NT2/D1 (cell line): ENCODE data around the gene ANKRD6.
"Not testable (repeated sequence)": the region's sequence is repeated elsewhere in the genome, so short reads cannot be mapped to it uniquely, and the experiment has no call there.

Source experiments
- DNase-seq: peaks from one replicate; pipeline ENCODE4 v3.0.0-alpha.2; 2011; ENCODE audit warnings: low read depth, low spot score
- H3K27me3 ChIP-seq: 2 replicates; pipeline ENCODE4 v1.6.0; 2011; ENCODE audit warnings: mild to moderate bottlenecking; ENCODE audit not compliant: insufficient read length, insufficient read depth
- H3K36me3 ChIP-seq: 2 replicates; pipeline ENCODE4 v1.6.1; 2011; ENCODE audit warnings: mild to moderate bottlenecking, low read length, mixed read lengths; ENCODE audit not compliant: insufficient read depth, insufficient read length
- H3K4me1 ChIP-seq: 2 replicates; pipeline ENCODE4 v1.5.1; 2011; ENCODE audit not compliant: insufficient read depth, insufficient read length
- H3K4me3 ChIP-seq: 2 replicates; pipeline ENCODE4 v1.5.1; 2011; ENCODE audit warnings: low read depth; ENCODE audit not compliant: insufficient read length
- H3K9ac ChIP-seq: 2 replicates; pipeline ENCODE4 v1.6.0; 2011; ENCODE audit warnings: low read depth; ENCODE audit not compliant: insufficient read length
- H3K9me3 ChIP-seq: 2 replicates; pipeline ENCODE4 v1.5.1; 2011; ENCODE audit warnings: mild to moderate bottlenecking, low read length; ENCODE audit not compliant: insufficient read depth
- SUZ12 ChIP-seq: IDR thresholded peaks from 2 replicates; pipeline ENCODE4 v1.6.1; 2011; ENCODE audit not compliant: insufficient read length, insufficient read depth; ENCODE audit errors: extremely low read depth
- YY1 ChIP-seq: IDR thresholded peaks from 2 replicates; pipeline ENCODE4 v1.6.1; 2011; ENCODE audit not compliant: insufficient read length, insufficient read depth
- ZNF274 ChIP-seq: IDR thresholded peaks from 2 replicates; pipeline ENCODE4 v1.6.1; 2011; ENCODE audit warnings: mild to moderate bottlenecking, low read depth, low read length

The ANKRD6 gene

DNA sequence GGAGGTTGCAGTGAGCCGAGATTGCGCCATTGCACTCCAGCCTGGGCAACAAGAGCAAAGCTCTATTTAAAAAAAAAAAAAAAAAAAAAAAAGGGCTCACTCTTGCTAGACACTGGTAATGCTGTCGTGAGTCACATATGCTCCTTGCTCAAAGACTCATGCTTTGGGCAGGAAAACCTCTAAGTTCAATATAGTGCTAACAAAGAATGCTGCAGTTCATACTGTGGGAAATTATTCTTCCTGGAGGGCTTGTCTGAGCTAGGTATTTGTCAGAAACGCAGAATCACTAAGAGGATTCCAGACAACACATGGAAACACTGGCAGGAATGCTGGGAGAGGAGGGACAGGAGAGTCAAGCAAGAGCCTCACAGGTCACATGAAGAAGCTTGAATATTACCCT lies 207.9 kb downstream of the ANKRD6 start:
- no peak for DNase-seq
- H3K4me3 ChIP-seq, result no peak overlapping the region
- peaks cover 54% of the 10 kb centered on the region for H3K36me3 ChIP-seq
- TF ChIP-seq ZNF274 (no peak), SUZ12 (no peak), YY1 (no peak)
- no peaks in the 10 kb centered on the region for H3K4me1 ChIP-seq
- no peaks in the 10 kb centered on the region for H3K9me3 ChIP-seq
- H3K9ac ChIP-seq, result no peak overlapping the region
- no peaks in the 10 kb centered on the region for H3K27me3 ChIP-seq

DNA sequence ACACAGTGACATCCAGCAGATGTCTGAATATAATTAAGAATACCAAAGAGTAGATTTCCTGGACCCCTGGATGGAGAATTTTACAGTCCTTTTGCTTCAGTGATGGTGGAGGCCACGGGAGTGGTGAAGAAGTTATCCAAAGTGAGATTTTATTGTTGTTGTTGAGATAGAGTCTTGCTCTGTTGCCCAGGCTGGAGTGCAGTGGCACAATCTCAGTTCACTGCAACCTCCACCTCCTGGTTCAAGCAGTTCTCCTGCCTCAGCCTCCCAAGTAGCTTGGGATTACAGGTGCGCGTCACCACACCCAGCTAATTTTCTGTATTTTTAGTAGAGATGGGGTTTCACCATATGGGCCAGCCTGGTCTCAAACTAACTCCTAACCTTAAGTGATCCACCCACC lies 208.6 kb downstream of the ANKRD6 start:
- H3K9me3 ChIP-seq, H3K9ac ChIP-seq, DNase-seq, H3K4me3 ChIP-seq, H3K4me1 ChIP-seq, H3K27me3 ChIP-seq: not testable (repeated sequence)
- peaks cover 55% of the 10 kb centered on the region for H3K36me3 ChIP-seq

DNA sequence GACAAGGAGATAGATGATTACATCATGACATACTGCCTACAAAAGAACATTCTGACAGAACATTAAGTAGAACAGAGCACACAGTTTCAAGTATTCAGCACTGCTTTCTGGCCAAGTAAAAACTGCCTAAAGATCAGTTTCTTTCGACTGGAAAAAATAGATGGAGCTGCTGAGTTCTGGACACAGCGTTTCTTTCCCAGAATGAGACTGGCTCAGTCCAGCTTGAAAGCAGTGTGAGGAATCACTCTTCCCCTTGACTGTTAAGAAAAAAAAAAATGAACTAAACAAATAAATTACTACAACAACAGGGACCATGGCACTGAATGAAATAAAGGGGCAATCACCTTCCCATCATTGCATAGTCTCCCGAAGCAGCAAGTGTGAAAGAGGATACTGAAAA lies 210.0 kb downstream of the ANKRD6 start:
- H3K36me3 ChIP-seq, result peaks cover 59% of the 10 kb centered on the region
- H3K9ac ChIP-seq, result no peak overlapping the region
- no peaks in the 10 kb centered on the region for H3K27me3 ChIP-seq

DNA sequence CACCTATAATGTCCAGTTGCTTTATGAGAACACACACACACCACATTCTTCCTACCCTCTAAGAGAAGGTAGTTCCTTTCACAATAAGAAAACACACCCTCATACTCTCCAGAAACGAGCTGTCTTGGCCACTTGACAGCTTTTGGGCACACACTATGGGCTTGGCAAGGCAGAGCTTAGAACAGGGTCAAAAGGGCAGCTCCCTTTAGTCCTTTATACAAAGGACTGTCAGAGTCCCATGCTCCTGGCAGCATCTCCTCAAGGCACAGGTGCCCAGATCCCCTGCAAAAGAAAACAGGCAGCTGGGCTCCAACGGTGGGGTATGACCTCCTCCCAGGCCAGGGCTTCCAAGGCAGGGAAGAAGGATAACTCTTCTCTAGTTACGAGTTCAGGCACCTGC lies 210.5 kb downstream of the ANKRD6 start:
- peaks cover 64% of the 10 kb centered on the region for H3K36me3 ChIP-seq

More for the DNA sequence above, 210.0 kb downstream of the ANKRD6 start:
- no peaks in the 10 kb centered on the region for H3K9me3 ChIP-seq
- DNase-seq, result no peak
- H3K4me1 ChIP-seq, result no peaks in the 10 kb centered on the region
- no peak overlapping the region for H3K4me3 ChIP-seq
- TF ChIP-seq ZNF274 (no peak), SUZ12 (no peak), YY1 (no peak)

DNA sequence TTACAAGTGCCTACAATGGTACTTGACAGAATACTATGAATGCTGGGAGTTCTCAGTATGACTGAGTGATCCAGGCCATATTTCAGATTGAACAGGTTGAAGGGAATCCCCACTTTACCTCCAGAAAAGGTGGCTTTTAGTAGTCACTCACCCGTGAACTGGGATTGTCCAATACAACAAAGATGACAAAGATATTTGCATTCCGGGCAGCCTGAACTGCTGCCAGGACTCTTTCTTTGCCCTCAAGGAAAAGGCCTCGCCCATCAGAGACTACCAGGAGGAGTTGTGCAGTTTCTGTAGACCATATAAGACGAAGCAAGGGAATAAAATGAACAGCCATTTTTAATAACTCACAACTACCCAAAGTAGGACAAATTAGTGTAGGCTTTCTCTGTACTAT lies 211.9 kb downstream of the ANKRD6 start:
- Histone ChIP-seq H3K36me3 (peaks cover 74% of the 10 kb centered on the region), H3K4me3 (no peak overlapping the region), H3K27me3 (no peaks in the 10 kb centered on the region), H3K4me1 (no peaks in the 10 kb centered on the region), H3K9ac (no peak overlapping the region), H3K9me3 (no peaks in the 10 kb centered on the region)
- no peak for TF ChIP-seq ZNF274
- no peak for TF ChIP-seq YY1
- no peak for TF ChIP-seq SUZ12
- no peak for DNase-seq

More for the DNA sequence above, 210.5 kb downstream of the ANKRD6 start:
- TF ChIP-seq SUZ12, result no peak
- no peak for TF ChIP-seq ZNF274
- TF ChIP-seq YY1, result no peak
- DNase-seq, result no peak
- Histone ChIP-seq H3K4me3 (no peak overlapping the region), H3K9ac (no peak overlapping the region), H3K9me3 (no peaks in the 10 kb centered on the region), H3K27me3 (no peaks in the 10 kb centered on the region), H3K4me1 (no peaks in the 10 kb centered on the region)

DNA sequence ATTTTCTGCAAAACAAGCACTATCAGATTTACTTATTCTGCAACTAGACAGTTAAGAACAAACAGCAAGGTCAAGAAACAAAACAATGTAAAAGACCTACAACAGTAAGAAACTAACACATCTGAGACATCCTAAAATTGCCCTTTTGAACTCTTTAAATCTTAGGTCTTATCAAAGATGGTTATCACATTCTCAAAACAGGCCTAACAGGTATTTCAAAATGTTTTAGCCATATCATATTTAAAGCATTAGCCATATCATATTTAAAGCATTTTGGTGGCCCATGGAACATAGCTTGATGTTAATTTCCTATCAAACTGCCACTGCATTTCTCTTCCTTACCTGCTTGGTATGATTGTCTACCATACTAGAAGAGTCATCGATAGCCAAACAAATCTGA lies 216.7 kb downstream of the ANKRD6 start:
- Histone ChIP-seq H3K4me3 (no peak overlapping the region), H3K36me3 (peaks cover 82% of the 10 kb centered on the region), H3K9me3 (no peaks in the 10 kb centered on the region), H3K9ac (no peak overlapping the region), H3K4me1 (no peaks in the 10 kb centered on the region), H3K27me3 (no peaks in the 10 kb centered on the region)
- TF ChIP-seq YY1 (no peak), ZNF274 (no peak), SUZ12 (no peak)
- DNase-seq, result no peak

DNA sequence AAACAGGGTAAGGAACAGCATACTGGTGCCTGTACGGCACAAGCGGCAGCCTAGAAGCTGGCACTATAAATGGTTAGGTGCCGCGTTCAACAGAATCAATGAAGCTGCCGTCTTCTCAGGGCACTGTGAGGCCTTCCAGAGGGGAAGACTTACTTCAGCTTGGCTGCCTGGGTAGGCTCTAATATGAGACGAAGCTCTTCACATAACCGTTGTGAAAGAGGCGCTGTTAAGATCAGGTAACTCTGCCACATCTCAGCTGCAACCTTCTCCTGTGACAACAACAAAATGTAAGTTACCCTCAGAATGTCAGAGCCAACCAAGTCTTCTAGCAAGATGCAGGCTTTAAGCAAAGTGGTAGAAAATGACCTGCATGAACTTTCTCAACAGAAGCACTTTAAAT lies 217.6 kb downstream of the ANKRD6 start:
- no peak for TF ChIP-seq YY1
- no peak for TF ChIP-seq SUZ12
- TF ChIP-seq ZNF274, result no peak
- H3K27me3 ChIP-seq, result no peaks in the 10 kb centered on the region
- no peak overlapping the region for H3K9ac ChIP-seq
- no peaks in the 10 kb centered on the region for H3K4me1 ChIP-seq
- DNase-seq, result no peak
- H3K36me3 ChIP-seq, result peaks cover 85% of the 10 kb centered on the region
- no peaks in the 10 kb centered on the region for H3K9me3 ChIP-seq
- no peak overlapping the region for H3K4me3 ChIP-seq

DNA sequence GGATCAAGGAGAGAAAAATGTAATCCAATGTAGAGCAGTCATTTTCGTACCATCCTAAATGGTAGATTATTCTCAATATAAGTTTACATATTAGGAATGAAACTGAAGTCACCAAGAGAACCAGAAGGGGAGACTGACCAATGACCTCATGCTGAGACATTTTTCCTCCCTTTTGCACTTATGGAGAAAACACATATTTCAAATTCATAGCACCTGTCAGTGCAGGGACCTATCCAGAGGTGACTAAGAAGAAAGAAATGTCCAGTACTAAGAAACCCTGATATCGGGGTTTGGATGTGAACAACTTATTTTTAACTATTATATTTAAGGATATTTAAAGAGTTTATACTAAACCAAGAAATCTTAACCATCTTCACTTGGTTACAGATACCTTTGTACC lies 222.2 kb downstream of the ANKRD6 start:
- no peaks in the 10 kb centered on the region for H3K9me3 ChIP-seq
- no peaks in the 10 kb centered on the region for H3K4me1 ChIP-seq
- TF ChIP-seq SUZ12 (no peak), ZNF274 (no peak), YY1 (no peak)
- H3K27me3 ChIP-seq, result no peaks in the 10 kb centered on the region
- H3K36me3 ChIP-seq, result peaks cover 85% of the 10 kb centered on the region
- H3K4me3 ChIP-seq, result no peak overlapping the region
- no peak overlapping the region for H3K9ac ChIP-seq
- DNase-seq, result no peak
